Choroid plexus epithelial cell (primary cell): ENCODE results near the gene LGMN.
A peak's percentile ranks its signal among the peaks of the same experiment; 100 is the strongest.

ENCODE experiments used
- DNase-seq: peaks from one replicate; pipeline ENCODE4 v3.0.0-alpha.2; 2010; ENCODE audit warnings: low read depth
- H3K4me3 ChIP-seq: 2 replicates; pipeline ENCODE4 v1.5.1; 2011; ENCODE audit warnings: low read depth, mild to moderate bottlenecking, control low read depth, low read length, moderate library complexity
- TF ChIP-seq, protein P1 (sequence below): conservative IDR thresholded peaks from 2 replicates; pipeline ENCODE4 v1.5.1; 2011; ENCODE audit warnings: low read depth, mild to moderate bottlenecking, control low read depth, inconsistent platforms, low read length, moderate library complexity

Gene LGMN

GRCh38 chr14:92670643-92671366 is 77.6 kb downstream of the LGMN start:
- TF ChIP-seq, protein P1, sequence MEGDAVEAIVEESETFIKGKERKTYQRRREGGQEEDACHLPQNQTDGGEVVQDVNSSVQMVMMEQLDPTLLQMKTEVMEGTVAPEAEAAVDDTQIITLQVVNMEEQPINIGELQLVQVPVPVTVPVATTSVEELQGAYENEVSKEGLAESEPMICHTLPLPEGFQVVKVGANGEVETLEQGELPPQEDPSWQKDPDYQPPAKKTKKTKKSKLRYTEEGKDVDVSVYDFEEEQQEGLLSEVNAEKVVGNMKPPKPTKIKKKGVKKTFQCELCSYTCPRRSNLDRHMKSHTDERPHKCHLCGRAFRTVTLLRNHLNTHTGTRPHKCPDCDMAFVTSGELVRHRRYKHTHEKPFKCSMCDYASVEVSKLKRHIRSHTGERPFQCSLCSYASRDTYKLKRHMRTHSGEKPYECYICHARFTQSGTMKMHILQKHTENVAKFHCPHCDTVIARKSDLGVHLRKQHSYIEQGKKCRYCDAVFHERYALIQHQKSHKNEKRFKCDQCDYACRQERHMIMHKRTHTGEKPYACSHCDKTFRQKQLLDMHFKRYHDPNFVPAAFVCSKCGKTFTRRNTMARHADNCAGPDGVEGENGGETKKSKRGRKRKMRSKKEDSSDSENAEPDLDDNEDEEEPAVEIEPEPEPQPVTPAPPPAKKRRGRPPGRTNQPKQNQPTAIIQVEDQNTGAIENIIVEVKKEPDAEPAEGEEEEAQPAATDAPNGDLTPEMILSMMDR, result no peak
- DNase-seq, result peak; percentile 44
- H3K4me3 ChIP-seq, result no peak overlapping the region

GRCh38 chr14:92670160-92670559 is 78.3 kb downstream of the LGMN start:
- peak; percentile 74 for DNase-seq
- TF ChIP-seq, protein P1, result peak; percentile 56
- H3K4me3 ChIP-seq, result no peak overlapping the region

- DNase-seq, result no peak
- TF ChIP-seq, protein P1, result no peak
- no peak overlapping the region for H3K4me3 ChIP-seq
Observed at GRCh38 chr14:92668276-92668973, 80.0 kb downstream of the LGMN start.

GRCh38 chr14:92666251-92666650 is 82.2 kb downstream of the LGMN start:
- no peak for DNase-seq
- H3K4me3 ChIP-seq, result no peak overlapping the region
- TF ChIP-seq, protein P1, result no peak

DNA sequence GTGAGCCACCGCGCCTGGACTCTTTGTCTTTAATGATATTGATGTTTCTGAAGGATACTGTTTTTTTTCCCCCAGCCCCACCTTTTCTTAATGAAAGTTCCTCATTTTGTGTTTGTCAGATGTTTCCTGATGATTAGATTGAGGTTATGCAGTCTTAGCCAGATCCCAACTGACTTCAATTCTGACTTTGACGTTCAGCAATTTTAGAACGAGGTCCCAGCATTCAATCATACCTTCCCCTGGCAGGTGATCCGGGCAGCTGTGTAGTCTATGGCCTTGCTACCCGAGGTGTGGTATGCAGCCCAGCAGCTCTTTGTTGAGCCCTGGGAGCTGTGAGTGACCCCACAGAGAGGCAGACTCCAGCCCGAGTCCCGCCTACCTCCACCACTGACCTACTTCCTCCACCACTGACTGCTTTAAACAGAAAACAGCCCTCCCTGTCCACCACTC is 82.7 kb downstream of the LGMN start:
- TF ChIP-seq, protein P1, result no peak
- DNase-seq, result no peak

DNA sequence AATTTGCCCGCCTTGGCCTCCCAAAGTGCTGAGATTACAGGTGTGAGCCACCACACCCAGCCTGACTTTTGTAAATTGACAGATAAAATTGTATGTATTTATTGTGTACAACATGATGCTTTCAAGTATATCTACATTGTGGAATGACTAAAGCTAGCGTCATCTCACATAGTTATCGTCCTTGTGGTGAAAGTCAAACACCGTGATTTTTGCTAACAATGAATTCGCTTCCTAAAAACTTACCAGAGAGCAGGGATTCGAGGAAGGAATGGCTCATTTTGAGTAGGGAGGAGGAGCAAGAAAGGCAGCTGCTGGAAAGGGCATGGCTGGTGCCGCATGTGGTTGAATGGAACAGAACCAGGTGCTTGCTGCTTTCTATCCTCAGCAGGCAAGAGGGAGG is 85.4 kb downstream of the LGMN start:
- no peak overlapping the region for H3K4me3 ChIP-seq
- TF ChIP-seq, protein P1, result no peak
- DNase-seq, result no peak

More for the DNA sequence above, 82.7 kb downstream of the LGMN start:
- H3K4me3 ChIP-seq, result no peak overlapping the region
